ENCODE data around the gene SLC1A3.

GRCh38 chr5:36655161-36655560, 48.8 kb downstream of the SLC1A3 start:
- TF ChIP-seq YY1 (IDR thresholded peaks at IDR 0.05; ENCODE audit: insufficient read depth, insufficient read length) (no peak), ZNF274 (IDR thresholded peaks at IDR 0.05; ENCODE audit: low read depth, low read length) (no peak)
